H9 (cell line): ENCODE measurements around the gene PARPBP. TPM values are rescaled to one million over a fixed set of nuclear protein-coding genes. Genes with fewer than 3 reads are reported as not detected.

Source experiments
- DNase-seq: peaks from one replicate; pipeline ENCODE4 v3.0.0-alpha.2; 2017
- H2AFZ ChIP-seq: one replicate; pipeline ENCODE4 v1.6.1; 2013; ENCODE audit warnings: mild to moderate bottlenecking, low read length, control low read depth, moderate library complexity
- H2AK5ac ChIP-seq: 2 replicates; pipeline ENCODE4 v1.6.1; 2013; ENCODE audit warnings: low read length, control low read depth, mixed read lengths; ENCODE audit not compliant: insufficient read length
- H2BK120ac ChIP-seq: one replicate; pipeline ENCODE4 v1.6.1; 2013; ENCODE audit warnings: low read depth, mild to moderate bottlenecking, low read length, control low read depth, inconsistent platforms; ENCODE audit not compliant: poor library complexity, severe bottlenecking
- H2BK12ac ChIP-seq: 2 replicates; pipeline ENCODE4 v1.6.1; 2013; ENCODE audit warnings: low read length, control low read depth, mixed read lengths, low read depth; ENCODE audit not compliant: insufficient read length
- H2BK15ac ChIP-seq: 2 replicates; pipeline ENCODE4 v1.6.1; 2013; ENCODE audit warnings: low read depth, low read length, control low read depth
- H2BK20ac ChIP-seq: one replicate; pipeline ENCODE4 v1.6.1; 2013; ENCODE audit warnings: low read depth, mild to moderate bottlenecking, low read length, control low read depth, inconsistent platforms; ENCODE audit not compliant: poor library complexity, severe bottlenecking
- H2BK5ac ChIP-seq: 2 replicates; pipeline ENCODE4 v1.6.1; 2013; ENCODE audit warnings: low read length, control low read depth, mixed read lengths; ENCODE audit not compliant: insufficient read length
- H3K14ac ChIP-seq: 2 replicates; pipeline ENCODE4 v1.6.1; 2013; ENCODE audit warnings: low read length, control low read depth; ENCODE audit not compliant: insufficient read depth
- H3K18ac ChIP-seq: 2 replicates; pipeline ENCODE4 v1.6.1; 2013; ENCODE audit warnings: low read depth, mild to moderate bottlenecking, mixed read lengths, low read length, control low read depth; ENCODE audit not compliant: insufficient read length
- H3K23ac ChIP-seq: 2 replicates; pipeline ENCODE4 v1.6.1; 2013; ENCODE audit warnings: low read length, control low read depth, mixed read lengths, low read depth; ENCODE audit not compliant: insufficient read length
- H3K23me2 ChIP-seq: 2 replicates; pipeline ENCODE4 v1.6.1; 2013; ENCODE audit warnings: low read depth, mild to moderate bottlenecking, mixed read lengths, low read length, control low read depth; ENCODE audit not compliant: insufficient read length, poor library complexity, severe bottlenecking
- H3K27ac ChIP-seq: 2 replicates; pipeline ENCODE4 v1.5.1; 2013; ENCODE audit warnings: low read length, control low read depth, mixed read lengths, low read depth; ENCODE audit not compliant: insufficient read length
- H3K27me3 ChIP-seq: 2 replicates; pipeline ENCODE4 v1.6.1; 2013; ENCODE audit warnings: low read length, control low read depth, inconsistent platforms; ENCODE audit not compliant: insufficient read depth
- H3K4ac ChIP-seq: 2 replicates; pipeline ENCODE4 v1.6.1; 2013; ENCODE audit warnings: low read depth, mild to moderate bottlenecking, control low read depth, inconsistent platforms, low read length, moderate library complexity
- H3K4me1 ChIP-seq: 2 replicates; pipeline ENCODE4 v1.6.1; 2013; ENCODE audit warnings: low read length, control low read depth, inconsistent platforms; ENCODE audit not compliant: insufficient read depth
- H3K4me2 ChIP-seq: 2 replicates; pipeline ENCODE4 v1.6.1; 2013; ENCODE audit warnings: low read length, control low read depth, mixed read lengths; ENCODE audit not compliant: insufficient read length, insufficient read depth
- H3K56ac ChIP-seq: 2 replicates; pipeline ENCODE4 v1.6.1; 2013; ENCODE audit warnings: low read depth, mild to moderate bottlenecking, mixed read lengths, low read length, control low read depth; ENCODE audit not compliant: insufficient read length
- H3K79me1 ChIP-seq: 2 replicates; pipeline ENCODE4 v1.6.1; 2013; ENCODE audit warnings: low read depth, mild to moderate bottlenecking, moderate library complexity, low read length, control low read depth, inconsistent platforms; ENCODE audit not compliant: insufficient read depth, poor library complexity, severe bottlenecking
- H3K79me2 ChIP-seq: 2 replicates; pipeline ENCODE4 v1.6.1; 2013; ENCODE audit warnings: low read length, control low read depth, inconsistent platforms; ENCODE audit not compliant: insufficient read depth
- H3K9ac ChIP-seq: 2 replicates; pipeline ENCODE4 v1.6.1; 2013; ENCODE audit warnings: low read length, control low read depth, mixed read lengths; ENCODE audit not compliant: insufficient read length; ENCODE audit errors: extremely low read depth
- H3K9me3 ChIP-seq: one replicate; pipeline ENCODE4 v1.6.1; 2013; ENCODE audit warnings: low read depth, low read length, inconsistent platforms; ENCODE audit not compliant: control insufficient read depth
- H3T11ph ChIP-seq: one replicate; pipeline ENCODE4 v1.6.1; 2013; ENCODE audit warnings: mild to moderate bottlenecking, low read length, control low read depth, inconsistent platforms
- H4K20me1 ChIP-seq: one replicate; pipeline ENCODE4 v1.6.1; 2013; ENCODE audit not compliant: control insufficient read depth, insufficient read length, insufficient read depth
- H4K5ac ChIP-seq: 2 replicates; pipeline ENCODE4 v1.6.1; 2013; ENCODE audit warnings: low read depth, mild to moderate bottlenecking, mixed read lengths, low read length, control low read depth; ENCODE audit not compliant: insufficient read length
- H4K8ac ChIP-seq: replicated peaks from 2 replicates; pipeline ENCODE4 v1.6.1; 2013; ENCODE audit warnings: low read length, control low read depth, mixed read lengths, low read depth; ENCODE audit not compliant: insufficient read length
- H4K91ac ChIP-seq: 2 replicates; pipeline ENCODE4 v1.6.1; 2013; ENCODE audit warnings: low read depth, mild to moderate bottlenecking, moderate library complexity, mixed read lengths, low read length, control low read depth; ENCODE audit not compliant: insufficient read length
- H3K27ac Mint-ChIP-seq, 3 experiments: 2 replicates in 2 of 3; 3 replicates in 1 of 3; pipeline ENCODE4 v1.8.0; 2020 to 2021; ENCODE audit warnings: mixed read lengths in 3 of 3, mild to moderate bottlenecking in 1 of 3, moderate library complexity in 1 of 3
- H3K27me3 Mint-ChIP-seq: 2 replicates; pipeline ENCODE4 v1.8.0; 2021; ENCODE audit warnings: low read depth, mild to moderate bottlenecking, moderate library complexity, mixed read lengths
- H3K36me3 Mint-ChIP-seq, 3 experiments: 2 replicates in 2 of 3; 3 replicates in 1 of 3; pipeline ENCODE4 v1.8.0; 2020 to 2021; ENCODE audit warnings: low read depth in 3 of 3, mixed read lengths in 3 of 3; ENCODE audit not compliant: insufficient read depth in 1 of 3
- H3K4me1 Mint-ChIP-seq, 2 experiments: 2 replicates each; pipeline ENCODE4 v1.8.0; 2020; ENCODE audit warnings: mixed read lengths in 2 of 2
- H3K4me3 Mint-ChIP-seq, 2 experiments: 2 replicates in 1 of 2; 3 replicates in 1 of 2; pipeline ENCODE4 v1.8.0; 2020 to 2021; ENCODE audit warnings: mild to moderate bottlenecking in 2 of 2, mixed read lengths in 2 of 2, moderate library complexity in 1 of 2
- H3K9me3 Mint-ChIP-seq, 2 experiments: 2 replicates in 1 of 2; 3 replicates in 1 of 2; pipeline ENCODE4 v1.8.0; 2020; ENCODE audit warnings: mild to moderate bottlenecking in 2 of 2, mixed read lengths in 2 of 2, moderate library complexity in 1 of 2
- CTCF ChIP-seq: fragments of 200-600 bp; sonication (generic); conservative IDR thresholded peaks from 3 replicates; pipeline ENCODE4 v1.8.0; 2021; ENCODE audit warnings: antibody characterized with exemption, mild to moderate bottlenecking
- total RNA-seq: library from RNA; stranded (reverse); gene quantifications from 2 replicates; pipeline ENCODE4 v1.2.1, GENCODE V29; 2021

PARPBP gene
- total RNA-seq, 1 experiment from 2014 or later = 32.1 TPM

- Histone ChIP-seq H3K4me1 (no peaks in the 10 kb centered on the region), H2BK120ac (no peak overlapping the region), H3K79me2 (no peaks in the 10 kb centered on the region), H3K23ac (no peak overlapping the region), H3K27me3 (no peaks in the 10 kb centered on the region), H4K5ac (no peak overlapping the region), H3K4ac (no peak overlapping the region), H3K27ac (no peak overlapping the region), H2AK5ac (no peak overlapping the region), H3K56ac (no peak overlapping the region), H3K4me2 (no peak overlapping the region), H2BK5ac (no peak overlapping the region), H2BK15ac (no peak overlapping the region), H2AFZ (no peak overlapping the region), H3K79me1 (no peaks in the 10 kb centered on the region), H4K8ac (no peak overlapping the region), H4K20me1 (no peaks in the 10 kb centered on the region), H3K14ac (no peak overlapping the region), H3K9ac (no peak overlapping the region), H2BK12ac (no peak overlapping the region), H3K18ac (no peak overlapping the region), H4K91ac (no peak overlapping the region), H3T11ph (no peak overlapping the region), H2BK20ac (no peak overlapping the region), H3K9me3 (no peaks in the 10 kb centered on the region), H3K23me2 (no peaks in the 10 kb centered on the region)
- H3K27me3 Mint-ChIP-seq = no peaks in the 10 kb centered on the region; the same call in 1 of the 2 replicates
- no peak for TF ChIP-seq CTCF
- H3K9me3 Mint-ChIP-seq = no peaks in the 10 kb centered on the region
- H3K4me1 Mint-ChIP-seq = no peaks in the 10 kb centered on the region
- no peak overlapping the region for H3K27ac Mint-ChIP-seq
- H3K4me3 Mint-ChIP-seq = no peak overlapping the region
- H3K36me3 Mint-ChIP-seq = peaks cover 3 to 4% (median 4%) of the 10 kb centered on the region in 3 experiments; a peak in 4 of 7 replicates
- no peak for DNase-seq
Measured at GRCh38 chr12:102172436-102172835, 52.5 kb downstream of the PARPBP start.
